B cell (primary cell): Measurements from ENCODE around the gene DNAH3. TPM values are rescaled to one million over a fixed set of nuclear protein-coding genes. Genes with fewer than 3 reads are reported as not detected.
"Not testable (repeated sequence)": the region's sequence is repeated elsewhere in the genome, so short reads cannot be mapped to it uniquely, and the experiment has no call there.

Source experiments
- ATAC-seq: fragments of 200-7000 bp; cut with Tn5 transposase; one replicate; pipeline ENCODE4 v1.10.0; 2021; ENCODE audit warnings: low read depth, mild to moderate bottlenecking, moderate number of reproducible peaks, moderate library complexity
- CTCF ChIA-PET: fragments of 350-600 bp; sonication (Branson Sonifier 250); formaldehyde crosslinking; loops from one replicate; lab custom pipeline; 2021; ENCODE audit warnings: antibody characterized with exemption, inconsistent platforms; lab: Charles Lee
- POLR2A ChIA-PET: fragments of 350-600 bp; sonication (Branson Sonifier 250); formaldehyde crosslinking; loops from one replicate; lab custom pipeline; 2021; ENCODE audit warnings: antibody characterized with exemption; lab: Charles Lee
- DNase-seq: peaks from one replicate; pipeline ENCODE4 v3.0.0; 2013
- H2AFZ ChIP-seq: 2 replicates; pipeline ENCODE4 v1.6.1; 2012; ENCODE audit warnings: mild to moderate bottlenecking, low read depth, low read length; ENCODE audit not compliant: insufficient read depth, poor library complexity, severe bottlenecking
- H3K27ac ChIP-seq, 2 donors: 1 replicate in 1 of 2; 2 replicates in 1 of 2; pipeline ENCODE4 v1.5.1; 2012 to 2013; ENCODE audit warnings: low read length in 2 of 2, mild to moderate bottlenecking in 2 of 2, moderate library complexity in 1 of 2
- H3K27me3 ChIP-seq, 4 experiments: fragments of 200-600 bp in 1 of 4; sonication (generic) in 1 of 4; replicated peaks in 1 of 4; 1 replicate in 2 of 4; 2 replicates in 2 of 4; pipeline versions ENCODE4 v1.6.1 to v1.7.0; 2013 to 2016; ENCODE audit warnings: low read length in 3 of 4, mild to moderate bottlenecking in 2 of 4, mixed read lengths in 1 of 4, moderate library complexity in 1 of 4; ENCODE audit not compliant: insufficient read depth in 4 of 4, control insufficient read depth in 3 of 4; ENCODE audit errors: control extremely low read depth in 1 of 4
- H3K36me3 ChIP-seq, 2 experiments: replicated peaks in 1 of 2; 1 replicate in 1 of 2; 2 replicates in 1 of 2; pipeline versions ENCODE4 v1.6.1 to v1.7.1; 2013; ENCODE audit warnings: low read length in 1 of 2; ENCODE audit not compliant: insufficient read depth in 2 of 2, control insufficient read depth in 1 of 2; ENCODE audit errors: control extremely low read depth in 1 of 2, extremely low read depth in 1 of 2
- H3K4me1 ChIP-seq, 2 donors: fragments of 200-600 bp in 1 of 2; sonication (generic) in 1 of 2; 1 replicate in 1 of 2; 2 replicates in 1 of 2; pipeline versions ENCODE4 v1.5.1 to v1.6.1; 2013 to 2017; ENCODE audit warnings: low read length in 2 of 2; ENCODE audit not compliant: control insufficient read depth in 2 of 2, insufficient read depth in 2 of 2
- H3K4me2 ChIP-seq: replicated peaks from 2 replicates; pipeline ENCODE3; 2012; ENCODE audit warnings: mild to moderate bottlenecking, low read depth, low read length; ENCODE audit not compliant: poor library complexity, severe bottlenecking
- H3K4me3 ChIP-seq, 5 experiments: fragments of 200-600 bp in 1 of 5; sonication (generic) in 1 of 5; 1 replicate in 3 of 5; 2 replicates in 2 of 5; pipeline versions ENCODE4 v1.5.1 to v1.7.0; 2011 to 2016; ENCODE audit warnings: low read length in 4 of 5, mild to moderate bottlenecking in 4 of 5, low read depth in 2 of 5, control low read depth in 1 of 5, moderate library complexity in 1 of 5; ENCODE audit not compliant: insufficient read depth in 1 of 5; ENCODE audit errors: control extremely low read depth in 1 of 5, extremely low read depth in 1 of 5
- H3K79me2 ChIP-seq: fragments of 200-600 bp; sonication (generic); one replicate; pipeline ENCODE4 v1.6.0; 2016; ENCODE audit warnings: low read length; ENCODE audit not compliant: control insufficient read depth, insufficient read depth
- H3K9ac ChIP-seq: fragments of 200-600 bp; sonication (generic); 2 replicates; pipeline ENCODE4 v1.6.1; 2017; ENCODE audit warnings: mild to moderate bottlenecking, low read length, moderate library complexity
- H3K9me3 ChIP-seq, 3 donors: one replicate each; pipeline versions ENCODE4 v1.6.1 to v1.7.1; 2013; ENCODE audit warnings: low read length in 2 of 3; ENCODE audit not compliant: control insufficient read depth in 2 of 3, insufficient read depth in 1 of 3; ENCODE audit errors: control extremely low read depth in 1 of 3
- H4K20me1 ChIP-seq: 2 replicates; pipeline ENCODE4 v1.6.0; 2012; ENCODE audit warnings: mild to moderate bottlenecking, low read length; ENCODE audit not compliant: insufficient read depth, control insufficient read depth, poor library complexity, severe bottlenecking
- H3K27ac Mint-ChIP-seq: one replicate; pipeline ENCODE4 v1.8.0; 2021; ENCODE audit warnings: mixed read lengths
- H3K27me3 Mint-ChIP-seq: one replicate; pipeline ENCODE4 v1.8.0; 2021; ENCODE audit warnings: mixed read lengths
- H3K4me1 Mint-ChIP-seq: one replicate; pipeline ENCODE4 v1.8.0; 2021; ENCODE audit warnings: mixed read lengths
- H3K4me3 Mint-ChIP-seq: one replicate; pipeline ENCODE4 v1.8.0; 2021; ENCODE audit warnings: mixed read lengths
- H3K9me3 Mint-ChIP-seq: one replicate; pipeline ENCODE4 v1.8.0; 2022; ENCODE audit warnings: mixed read lengths; ENCODE audit not compliant: insufficient read depth
- WGBS: methylation state at CpG from one replicate; pipeline ENCODE4 v1.1.5; 2013; ENCODE audit warnings: missing lambda C conversion rate; ENCODE audit not compliant: insufficient coverage; 5-methylcytosine and 5-hydroxymethylcytosine counted together
- intact Hi-C: fragments of 100-400 bp; cut with micrococcal nuclease; formaldehyde crosslinking; loops from one replicate; pipeline ENCODE4 v1.10.0; 2022
- polyA plus RNA-seq: library from polyadenylated mRNA; depleted of rRNA; stranded (reverse); fragments of >200 nt; gene quantifications from 2 replicates; pipeline ENCODE4 v1.2.3, GENCODE V29; 2012
- total RNA-seq, 2 donors: library from RNA; stranded (reverse); fragments of 120-200 nt in 1 of 2; gene quantifications; 1 replicate in 1 of 2; 2 replicates in 1 of 2; pipeline versions ENCODE4 v1.2.3 to v1.2.4, GENCODE V29; 2013 to 2022

The DNAH3 gene
- total and polyA plus RNA-seq, 2 donors (not counting 1 experiment from before 2014, with no cell fraction given), result not detected

- ATAC-seq, H3K4me2 ChIP-seq, H3K27ac Mint-ChIP-seq, H3K79me2 ChIP-seq, H2AFZ ChIP-seq, H3K9me3 ChIP-seq, POLR2A ChIA-PET, H3K27ac ChIP-seq, H4K20me1 ChIP-seq, H3K4me3 Mint-ChIP-seq, H3K36me3 ChIP-seq, DNase-seq, H3K4me3 ChIP-seq, H3K27me3 ChIP-seq, H3K9ac ChIP-seq, H3K4me1 ChIP-seq, H3K9me3 Mint-ChIP-seq, H3K4me1 Mint-ChIP-seq: not testable (repeated sequence)
- CTCF ChIA-PET, result interaction anchor here (0.6 to 1.0 kb wide), 2 partner anchors 36 to 72 kb away, joined by 3 to 5 read pairs; no protein-coding TSS in a partner anchor
- H3K27me3 Mint-ChIP-seq, result peaks cover 24% of the 10 kb centered on the region
- intact Hi-C loops, result loop anchor here (10.0 kb wide), 1 partner anchor 402 kb away; no protein-coding TSS in a partner anchor
- 93% methylated on average over 9 of the region's 11 CpGs for WGBS
Measured at GRCh38 chr16:21153124-21153729, 2.6 kb upstream of the DNAH3 start.

GRCh38 chr16:21152160-21153030 is 1.7 kb upstream of the DNAH3 start:
- H3K9ac ChIP-seq, H3K4me2 ChIP-seq, H3K79me2 ChIP-seq, H3K4me3 ChIP-seq, H2AFZ ChIP-seq, CTCF ChIA-PET, H3K27me3 ChIP-seq, H3K27ac Mint-ChIP-seq, H3K27ac ChIP-seq, DNase-seq, H4K20me1 ChIP-seq, H3K4me1 ChIP-seq, POLR2A ChIA-PET, H3K4me1 Mint-ChIP-seq, H3K4me3 Mint-ChIP-seq, H3K9me3 Mint-ChIP-seq, H3K36me3 ChIP-seq, H3K9me3 ChIP-seq, ATAC-seq: not testable (repeated sequence)
- peaks cover 32% of the 10 kb centered on the region for H3K27me3 Mint-ChIP-seq
- 87% methylated on average over 48 of the region's 51 CpGs for WGBS
- intact Hi-C loops, result loop anchor here (10.0 kb wide), 1 partner anchor 402 kb away; no protein-coding TSS in a partner anchor
